GM23248 (cell line): ENCODE results near the gene DNAJC10. TPM values are rescaled to one million over a fixed set of nuclear protein-coding genes. Genes with fewer than 3 reads are reported as not detected.
"Not testable (repeated sequence)": the region's sequence is repeated elsewhere in the genome, so short reads cannot be mapped to it uniquely, and the experiment has no call there.

ENCODE experiments used
- DNase-seq: peaks from one replicate; pipeline ENCODE4 v3.0.0-alpha.2; 2015
- H2AFZ ChIP-seq: fragments of 200-600 bp; sonication (generic); 2 replicates; pipeline ENCODE4 v1.6.1; 2016; ENCODE audit warnings: antibody characterized with exemption
- H3F3A ChIP-seq: fragments of 200-600 bp; sonication (generic); 2 replicates; pipeline ENCODE4 v1.6.1; 2016; ENCODE audit warnings: mild to moderate bottlenecking, antibody characterized with exemption, mixed run types; ENCODE audit not compliant: insufficient read depth
- H3K27ac ChIP-seq: fragments of 200-600 bp; sonication (generic); 2 replicates; pipeline ENCODE4 v1.5.1; 2016; ENCODE audit warnings: mild to moderate bottlenecking
- H3K27me3 ChIP-seq: fragments of 200-600 bp; sonication (generic); replicated peaks from 2 replicates; pipeline ENCODE4 v1.6.1; 2016; ENCODE audit warnings: mild to moderate bottlenecking; ENCODE audit not compliant: insufficient read depth
- H3K36me3 ChIP-seq: fragments of 200-600 bp; sonication (generic); 2 replicates; pipeline ENCODE4 v1.6.1; 2016; ENCODE audit warnings: low read depth, mild to moderate bottlenecking
- H3K4me1 ChIP-seq: fragments of 200-600 bp; sonication (generic); 2 replicates; pipeline ENCODE4 v1.6.1; 2016; ENCODE audit warnings: mild to moderate bottlenecking; ENCODE audit not compliant: insufficient read depth
- H3K4me2 ChIP-seq: fragments of 200-600 bp; sonication (generic); one replicate; pipeline ENCODE4 v1.6.1; 2016; ENCODE audit warnings: mild to moderate bottlenecking; ENCODE audit not compliant: unreplicated experiment
- H3K4me3 ChIP-seq: fragments of 200-600 bp; sonication (generic); 2 replicates; pipeline ENCODE4 v1.5.1; 2016; ENCODE audit warnings: mild to moderate bottlenecking
- H3K79me2 ChIP-seq: fragments of 200-600 bp; sonication (generic); 2 replicates; pipeline ENCODE4 v1.6.1; 2016; ENCODE audit warnings: mild to moderate bottlenecking; ENCODE audit not compliant: insufficient read depth
- H3K9ac ChIP-seq: fragments of 200-600 bp; sonication (generic); 2 replicates; pipeline ENCODE4 v1.6.1; 2016; ENCODE audit warnings: mild to moderate bottlenecking
- H3K9me2 ChIP-seq: fragments of 200-600 bp; sonication (generic); 2 replicates; pipeline ENCODE4 v1.6.1; 2016; ENCODE audit warnings: mixed run types, mild to moderate bottlenecking, moderate library complexity; ENCODE audit not compliant: insufficient read depth
- H3K9me3 ChIP-seq: fragments of 200-600 bp; sonication (generic); one replicate; pipeline ENCODE4 v1.6.1; 2017; ENCODE audit warnings: low read depth
- H4K20me1 ChIP-seq: fragments of 200-600 bp; sonication (generic); 2 replicates; pipeline ENCODE4 v1.6.0; 2016; ENCODE audit not compliant: insufficient read depth
- EZH2 ChIP-seq: fragments of 200-600 bp; sonication (generic); IDR thresholded peaks from 2 replicates; pipeline ENCODE4 v1.6.1; 2018; ENCODE audit warnings: antibody characterized with exemption, mild to moderate bottlenecking; ENCODE audit not compliant: insufficient read depth, poor library complexity, severe bottlenecking
- EZH2phosphoT487 ChIP-seq: fragments of 200-600 bp; sonication (generic); IDR thresholded peaks from 2 replicates; pipeline ENCODE4 v1.6.1; 2018; ENCODE audit warnings: antibody characterized with exemption, moderate library complexity, mild to moderate bottlenecking, low read depth; ENCODE audit not compliant: insufficient read depth
- WGBS, 2 experiments: methylation state at CpG; one replicate each; pipeline ENCODE4 v1.1.6; 2015 to 2017; ENCODE audit warnings: low lambda C conversion rate in 2 of 2, low coverage in 1 of 2; ENCODE audit errors: missing lambda C conversion rate in 2 of 2; 5-methylcytosine and 5-hydroxymethylcytosine counted together
- in situ Hi-C: fragments of 300-500 bp; cut with MboI; formaldehyde crosslinking; loops from 2 replicates; pipeline ENCODE4 v1.15.0; 2020
- polyA plus RNA-seq: library from polyadenylated mRNA; unstranded; fragments of >200 nt; fragmentation: Nextera tagmentation; extraction: Ambion mirVana; gene quantifications from 2 replicates; pipeline ENCODE4 v1.2.1, GENCODE V29; 2016
- total RNA-seq: library from RNA; depleted of rRNA; stranded (reverse); fragments of >200 nt; shearing (Covaris generic); gene quantifications from 2 replicates; pipeline ENCODE4 v1.2.3, GENCODE V29; 2014

The DNAJC10 gene
- total and polyA plus RNA-seq, 2 experiments from 2014 or later, result 96.0 to 117 TPM

GRCh38 chr2:182761903-182762302, 45.8 kb downstream of the DNAJC10 start:
- Histone ChIP-seq H4K20me1 (no peaks in the 10 kb centered on the region), H3K79me2 (no peaks in the 10 kb centered on the region), H3K9me3 (no peaks in the 10 kb centered on the region), H2AFZ (no peak overlapping the region), H3K9ac (no peak overlapping the region), H3K4me3 (no peak overlapping the region), H3K9me2 (no peaks in the 10 kb centered on the region), H3K4me2 (no peak overlapping the region), H3F3A (no peaks in the 10 kb centered on the region; the same call in 1 of the 2 replicates), H3K4me1 (no peaks in the 10 kb centered on the region), H3K27me3 (no peaks in the 10 kb centered on the region), H3K36me3 (peaks cover 62% of the 10 kb centered on the region), H3K27ac (no peak overlapping the region)
- TF ChIP-seq EZH2 (no peak), EZH2phosphoT487 (no peak)
- in situ Hi-C loops, result no loop called here
- DNase-seq, result peak; percentile 50
- 62 to 71% methylated on average over 4 of the region's 4 CpGs for WGBS, 2 experiments

- no peak overlapping the region for H2AFZ ChIP-seq
- peaks cover 47% of the 10 kb centered on the region for H3K36me3 ChIP-seq
- H3K4me2 ChIP-seq, result no peak overlapping the region
- no peak overlapping the region for H3K4me3 ChIP-seq
- no peaks in the 10 kb centered on the region for H3K79me2 ChIP-seq
- peak; percentile 54 for DNase-seq
- H3K27me3 ChIP-seq, result no peaks in the 10 kb centered on the region
- H3K9me3 ChIP-seq, result no peaks in the 10 kb centered on the region
- no peaks in the 10 kb centered on the region; the same call in 1 of the 2 replicates for H3F3A ChIP-seq
- no peak overlapping the region for H3K27ac ChIP-seq
- in situ Hi-C loops, result no loop called here
- no peak for TF ChIP-seq EZH2phosphoT487
- no peak for TF ChIP-seq EZH2
- H3K4me1 ChIP-seq, result no peaks in the 10 kb centered on the region
- no peaks in the 10 kb centered on the region for H4K20me1 ChIP-seq
- H3K9me2 ChIP-seq, result no peaks in the 10 kb centered on the region
- 77 to 81% methylated on average over 11 of the region's 11 CpGs for WGBS, 2 experiments
- H3K9ac ChIP-seq, result no peak overlapping the region
These were observed 47.4 kb downstream of the DNAJC10 start for GRCh38 chr2:182763311-182763912.

- H4K20me1 ChIP-seq, result no peaks in the 10 kb centered on the region
- H3K9me3 ChIP-seq, result no peaks in the 10 kb centered on the region
- no peak overlapping the region for H2AFZ ChIP-seq
- no peak for DNase-seq
- in situ Hi-C loops, result no loop called here
- no peaks in the 10 kb centered on the region for H3F3A ChIP-seq
- H3K9ac ChIP-seq, result no peak overlapping the region
- H3K4me2 ChIP-seq, result no peak overlapping the region
- H3K4me3 ChIP-seq, result no peak overlapping the region
- H3K9me2 ChIP-seq, result no peaks in the 10 kb centered on the region
- no peaks in the 10 kb centered on the region for H3K4me1 ChIP-seq
- 80% methylated on average over 6 of the region's 6 CpGs for WGBS, 2 experiments
- no peaks in the 10 kb centered on the region for H3K27me3 ChIP-seq
- peaks cover 17% of the 10 kb centered on the region for H3K36me3 ChIP-seq
- no peak overlapping the region for H3K27ac ChIP-seq
- H3K79me2 ChIP-seq, result peaks cover 18% of the 10 kb centered on the region
- TF ChIP-seq EZH2, result no peak
- TF ChIP-seq EZH2phosphoT487, result no peak
These were observed 50.6 kb downstream of the DNAJC10 start for GRCh38 chr2:182766626-182767025.

- in situ Hi-C loops, result no loop called here
- TF ChIP-seq EZH2, result no peak
- TF ChIP-seq EZH2phosphoT487, result no peak
- WGBS, 2 experiments, result 76 to 79% methylated on average over 7 of the region's 7 CpGs
These were observed 51.5 kb downstream of the DNAJC10 start for GRCh38 chr2:182767578-182767977.

GRCh38 chr2:182768950-182769349, 52.9 kb downstream of the DNAJC10 start:
- H3K4me3 ChIP-seq, H2AFZ ChIP-seq, in situ Hi-C loops, H3K27me3 ChIP-seq, DNase-seq, H3K4me2 ChIP-seq, H3K9me2 ChIP-seq, H3K4me1 ChIP-seq, H3F3A ChIP-seq, H3K9me3 ChIP-seq, H4K20me1 ChIP-seq, H3K9ac ChIP-seq, H3K36me3 ChIP-seq, H3K27ac ChIP-seq: not testable (repeated sequence)
- H3K79me2 ChIP-seq, result peaks cover 30% of the 10 kb centered on the region
- WGBS, 2 experiments, result 93 to 94% methylated on average over 2 of the region's 2 CpGs

More at GRCh38 chr2:182767578-182767977, 51.5 kb downstream of the DNAJC10 start:
- no peak overlapping the region for H3K4me2 ChIP-seq
- H4K20me1 ChIP-seq, result no peaks in the 10 kb centered on the region
- H3K27me3 ChIP-seq, result no peaks in the 10 kb centered on the region
- no peak overlapping the region for H2AFZ ChIP-seq
- H3K79me2 ChIP-seq, result peaks cover 26% of the 10 kb centered on the region
- DNase-seq, result peak; percentile 37
- no peak overlapping the region for H3K4me3 ChIP-seq
- H3K4me1 ChIP-seq, result no peaks in the 10 kb centered on the region
- H3K27ac ChIP-seq, result no peak overlapping the region
- peaks cover 17% of the 10 kb centered on the region for H3K36me3 ChIP-seq
- H3K9ac ChIP-seq, result no peak overlapping the region
- no peaks in the 10 kb centered on the region for H3K9me2 ChIP-seq
- H3K9me3 ChIP-seq, result no peaks in the 10 kb centered on the region
- no peaks in the 10 kb centered on the region for H3F3A ChIP-seq
